ENCODE data around the gene TGFBR3.

GRCh38 chr1:91697416-91697815, 188.5 kb downstream of the TGFBR3 start:
- no peak for TF ChIP-seq POLR2A (IDR thresholded peaks at IDR 0.05; ENCODE audit: low read depth, low read length)
- no peak for TF ChIP-seq POLR2AphosphoS5 (IDR thresholded peaks at IDR 0.05; ENCODE audit: low read depth, low read length)
- TF ChIP-seq TAF1 (IDR thresholded peaks at IDR 0.05; ENCODE audit: borderline replicate concordance, low read depth, low read length), result no peak
